Measurements from ENCODE around the gene PFN4. TPM values are rescaled to one million over a fixed set of nuclear protein-coding genes. Genes with fewer than 3 reads are reported as not detected.
A peak's percentile ranks its signal among the peaks of the same experiment; 100 is the strongest.
"Not testable (repeated sequence)": the region's sequence is repeated elsewhere in the genome, so short reads cannot be mapped to it uniquely, and the experiment has no call there.

Gene PFN4
- total and polyA plus RNA-seq, 9 of the 15 experiments (the other 6 are each of a cell fraction or from before 2014, with no cell fraction given): 0.07 to 0.54 (median 0.31) TPM; not detected in 2

DNA sequence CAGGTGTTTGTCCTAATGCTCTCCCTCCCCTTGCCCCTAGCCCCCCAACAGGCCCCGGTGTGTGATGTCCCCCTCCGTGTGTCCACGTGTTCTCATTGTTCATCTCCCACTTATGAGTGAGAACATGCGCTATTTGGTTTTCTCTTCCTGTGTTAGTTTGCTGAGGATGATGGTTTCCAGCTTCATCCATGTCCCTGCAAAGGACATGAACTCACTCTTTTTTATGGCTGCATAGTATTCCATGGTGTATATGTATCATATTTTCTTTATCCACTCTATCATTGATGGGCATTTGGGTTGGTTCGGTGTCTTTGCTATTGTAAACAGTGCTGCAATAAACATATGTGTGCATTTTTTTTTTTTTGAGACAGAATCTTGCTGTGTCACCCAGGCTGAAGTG is 29.9 kb downstream of the PFN4 start:
- H3K27me3 ChIP-seq (ENCODE audit: control insufficient read depth in 2 of 2, insufficient read depth in 2 of 2, low read length in 2 of 2); CTCF ChIA-PET (ENCODE audit: low intra/inter-chr PET ratio); H4K20me1 ChIP-seq (replicated peaks; ENCODE audit: control insufficient read depth, insufficient read depth, low read length); in situ Hi-C loops (cut with MboI); H3K4me1 ChIP-seq (replicated peaks in 1 of 2; ENCODE audit: control insufficient read depth in 2 of 2, insufficient read depth in 2 of 2, low read length in 2 of 2); BruUV-seq (replicated peaks); H3K36me3 ChIP-seq (ENCODE audit: control insufficient read depth, insufficient read depth, low read length); POLR2A ChIA-PET; ATAC-seq; H3K4me3 ChIP-seq; intact Hi-C loops (cut with micrococcal nuclease); H3K9me1 ChIP-seq (ENCODE audit: control insufficient read depth, insufficient read depth, low read length); H3K27ac ChIP-seq (ENCODE audit: extremely low read depth, low read depth, low read length); H3K9ac ChIP-seq (ENCODE audit: insufficient read depth in 1 of 2, low read depth in 2 of 2, low read length in 2 of 2); H2AFZ ChIP-seq (ENCODE audit: low read depth, low read length); FAIRE-seq; DNase-seq (ENCODE audit: extremely low read depth in 1 of 4, low spot score in 3 of 4); H3K9me3 ChIP-seq (replicated peaks; ENCODE audit: control insufficient read depth, insufficient read depth, low read depth, low read length); H3K79me2 ChIP-seq (ENCODE audit: control insufficient read depth, insufficient read depth, low read length); H3K4me2 ChIP-seq (ENCODE audit: insufficient read depth, low read length): not testable (repeated sequence)
- 74% methylated on average over 5 of the region's 5 CpGs for WGBS (ENCODE audit: insufficient coverage, low coverage, missing lambda C conversion rate)
- TF ChIP-seq ZNF146 (CRISPR knock-in tag; IDR thresholded peaks at IDR 0.05; ENCODE audit: unreplicated experiment) (peak; percentile 83), BCOR (IDR thresholded peaks at IDR 0.05) (0 out of 2 replicates have a peak, but pooled peaks have one; percentile 27)

DNA sequence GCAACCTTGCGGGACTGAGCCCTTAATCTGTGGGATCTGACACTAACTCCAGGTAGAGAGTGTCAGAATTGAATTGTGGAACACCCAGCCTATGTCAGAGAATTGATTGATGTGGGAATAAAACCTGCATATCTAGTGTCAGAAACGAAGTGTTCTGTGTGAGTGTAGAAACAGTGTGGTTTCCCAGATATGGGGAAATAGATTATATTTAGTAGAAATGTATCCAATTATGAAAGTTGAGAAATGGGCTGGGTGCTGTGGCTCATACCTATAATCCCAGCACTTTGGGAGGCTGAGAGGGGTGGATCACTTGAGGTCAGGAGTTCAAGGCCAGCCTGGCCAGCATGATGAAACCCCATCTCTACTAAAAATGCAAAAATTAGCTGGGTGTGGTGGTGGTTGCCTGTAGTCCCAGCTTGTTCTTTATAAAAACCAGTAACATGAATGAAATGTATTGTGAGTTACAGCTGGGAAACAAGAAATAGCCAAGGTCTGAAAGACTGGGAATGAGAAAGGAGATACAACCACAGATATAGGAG is 34.2 kb downstream of the PFN4 start:
- H3K4me3 ChIP-seq: no peak overlapping the region
- no peak for FAIRE-seq
- H3K36me3 ChIP-seq (ENCODE audit: control insufficient read depth, insufficient read depth, low read length): no peaks in the 10 kb centered on the region
- DNase-seq (ENCODE audit: extremely low read depth in 1 of 4, low spot score in 3 of 4): no peak
- in situ Hi-C loops (cut with MboI): no loop called here
- no peaks in the 10 kb centered on the region for H3K27me3 ChIP-seq (ENCODE audit: control insufficient read depth in 2 of 2, insufficient read depth in 2 of 2, low read length in 2 of 2)
- TF ChIP-seq ZNF717 (CRISPR knock-in tag; IDR thresholded peaks at IDR 0.05) (no peak), HIVEP1 (CRISPR knock-in tag; IDR thresholded peaks at IDR 0.05) (no peak), FOXK2 (conservative IDR thresholded peaks at IDR 0.05 in 1 of 2, IDR thresholded peaks at IDR 0.05 in 1 of 2; ENCODE audit: low read depth in 2 of 2) (no peak), ZNF780A (CRISPR knock-in tag; IDR thresholded peaks at IDR 0.05) (no peak), SRSF7 (optimal IDR thresholded peaks at IDR 0.05; ENCODE audit: low read depth, low read length) (no peak)
- TF ChIP-seq, protein P1, sequence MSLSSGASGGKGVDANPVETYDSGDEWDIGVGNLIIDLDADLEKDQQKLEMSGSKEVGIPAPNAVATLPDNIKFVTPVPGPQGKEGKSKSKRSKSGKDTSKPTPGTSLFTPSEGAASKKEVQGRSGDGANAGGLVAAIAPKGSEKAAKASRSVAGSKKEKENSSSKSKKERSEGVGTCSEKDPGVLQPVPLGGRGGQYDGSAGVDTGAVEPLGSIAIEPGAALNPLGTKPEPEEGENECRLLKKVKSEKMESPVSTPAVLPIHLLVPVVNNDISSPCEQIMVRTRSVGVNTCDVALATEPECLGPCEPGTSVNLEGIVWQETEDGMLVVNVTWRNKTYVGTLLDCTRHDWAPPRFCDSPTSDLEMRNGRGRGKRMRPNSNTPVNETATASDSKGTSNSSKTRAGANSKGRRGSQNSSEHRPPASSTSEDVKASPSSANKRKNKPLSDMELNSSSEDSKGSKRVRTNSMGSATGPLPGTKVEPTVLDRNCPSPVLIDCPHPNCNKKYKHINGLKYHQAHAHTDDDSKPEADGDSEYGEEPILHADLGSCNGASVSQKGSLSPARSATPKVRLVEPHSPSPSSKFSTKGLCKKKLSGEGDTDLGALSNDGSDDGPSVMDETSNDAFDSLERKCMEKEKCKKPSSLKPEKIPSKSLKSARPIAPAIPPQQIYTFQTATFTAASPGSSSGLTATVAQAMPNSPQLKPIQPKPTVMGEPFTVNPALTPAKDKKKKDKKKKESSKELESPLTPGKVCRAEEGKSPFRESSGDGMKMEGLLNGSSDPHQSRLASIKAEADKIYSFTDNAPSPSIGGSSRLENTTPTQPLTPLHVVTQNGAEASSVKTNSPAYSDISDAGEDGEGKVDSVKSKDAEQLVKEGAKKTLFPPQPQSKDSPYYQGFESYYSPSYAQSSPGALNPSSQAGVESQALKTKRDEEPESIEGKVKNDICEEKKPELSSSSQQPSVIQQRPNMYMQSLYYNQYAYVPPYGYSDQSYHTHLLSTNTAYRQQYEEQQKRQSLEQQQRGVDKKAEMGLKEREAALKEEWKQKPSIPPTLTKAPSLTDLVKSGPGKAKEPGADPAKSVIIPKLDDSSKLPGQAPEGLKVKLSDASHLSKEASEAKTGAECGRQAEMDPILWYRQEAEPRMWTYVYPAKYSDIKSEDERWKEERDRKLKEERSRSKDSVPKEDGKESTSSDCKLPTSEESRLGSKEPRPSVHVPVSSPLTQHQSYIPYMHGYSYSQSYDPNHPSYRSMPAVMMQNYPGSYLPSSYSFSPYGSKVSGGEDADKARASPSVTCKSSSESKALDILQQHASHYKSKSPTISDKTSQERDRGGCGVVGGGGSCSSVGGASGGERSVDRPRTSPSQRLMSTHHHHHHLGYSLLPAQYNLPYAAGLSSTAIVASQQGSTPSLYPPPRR (CRISPR knock-in tag; IDR thresholded peaks at IDR 0.05; ENCODE audit: borderline replicate concordance): no peak
- H3K79me2 ChIP-seq (ENCODE audit: control insufficient read depth, insufficient read depth, low read length): no peaks in the 10 kb centered on the region
- H3K4me2 ChIP-seq (ENCODE audit: insufficient read depth, low read length): no peak overlapping the region
- ChIA-PET POLR2A (interaction anchor here (0.7 to 1.0 kb wide), 3 partner anchors 10 to 304 kb away, joined by 3 read pairs; no protein-coding TSS in a partner anchor), CTCF (ENCODE audit: low intra/inter-chr PET ratio) (no interaction called here)
- no peak overlapping the region for H3K27ac ChIP-seq (ENCODE audit: extremely low read depth, low read depth, low read length)
- H2AFZ ChIP-seq (ENCODE audit: low read depth, low read length): no peak overlapping the region
- no peak overlapping the region for H3K9ac ChIP-seq (ENCODE audit: insufficient read depth in 1 of 2, low read depth in 2 of 2, low read length in 2 of 2)
- H3K9me1 ChIP-seq (ENCODE audit: control insufficient read depth, insufficient read depth, low read length): no peaks in the 10 kb centered on the region
- no TSS peak for BruUV-seq (replicated peaks)
- 27% methylated on average over 2 of the region's 2 CpGs for WGBS (ENCODE audit: insufficient coverage, low coverage, missing lambda C conversion rate)
- intact Hi-C loops (cut with micrococcal nuclease): no loop called here
- H3K9me3 ChIP-seq (replicated peaks; ENCODE audit: control insufficient read depth, insufficient read depth, low read depth, low read length): no peaks in the 10 kb centered on the region; the same call in 1 of the 2 replicates
- peaks cover 4 to 9% of the 10 kb centered on the region in 2 experiments; a peak in 4 of 5 replicates for H3K4me1 ChIP-seq (replicated peaks in 1 of 2; ENCODE audit: control insufficient read depth in 2 of 2, insufficient read depth in 2 of 2, low read length in 2 of 2)
- H4K20me1 ChIP-seq (replicated peaks; ENCODE audit: control insufficient read depth, insufficient read depth, low read length): no peaks in the 10 kb centered on the region
- ATAC-seq: no peak
